22Rv1 (cell line): Measurements from ENCODE around the gene EZH2.

Experiments used
- H3K27ac ChIP-seq: fragments of 450-650 bp; 2 replicates; pipeline ENCODE4 v1.5.1; 2017
- CTCF ChIP-seq: fragments of 450-650 bp; IDR thresholded peaks from 2 replicates; pipeline ENCODE4 v1.5.1; 2017; ENCODE audit warnings: mild to moderate bottlenecking
- ZFX ChIP-seq: fragments of 450-650 bp; IDR thresholded peaks from 2 replicates; pipeline ENCODE4 v1.6.1; 2017; ENCODE audit warnings: antibody characterized with exemption, borderline replicate concordance

EZH2 gene

DNA sequence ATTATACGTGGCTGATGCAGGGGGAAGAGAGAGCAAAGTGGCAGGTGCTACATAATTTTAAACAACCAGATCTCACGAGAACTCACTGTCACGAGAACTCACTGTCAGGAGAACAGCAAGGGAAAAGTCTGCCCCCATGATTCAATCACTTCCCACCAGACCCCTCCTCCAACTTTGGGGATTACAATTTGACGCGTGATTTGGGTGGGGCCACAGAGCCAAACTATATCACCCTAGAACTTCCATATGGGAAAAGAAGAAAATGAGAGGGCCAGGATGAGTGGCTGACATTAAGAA, 15.8 kb downstream of the EZH2 start:
- no peak overlapping the region for H3K27ac ChIP-seq
- TF ChIP-seq CTCF = no peak
- no peak for TF ChIP-seq ZFX

GRCh38 chr7:148867596-148868377, 16.3 kb downstream of the EZH2 start:
- no peak for TF ChIP-seq CTCF
- no peak for TF ChIP-seq ZFX
- H3K27ac ChIP-seq = no peak overlapping the region

GRCh38 chr7:148866362-148866761, 17.7 kb downstream of the EZH2 start:
- TF ChIP-seq CTCF = no peak
- TF ChIP-seq ZFX = no peak
- H3K27ac ChIP-seq = no peak overlapping the region

DNA sequence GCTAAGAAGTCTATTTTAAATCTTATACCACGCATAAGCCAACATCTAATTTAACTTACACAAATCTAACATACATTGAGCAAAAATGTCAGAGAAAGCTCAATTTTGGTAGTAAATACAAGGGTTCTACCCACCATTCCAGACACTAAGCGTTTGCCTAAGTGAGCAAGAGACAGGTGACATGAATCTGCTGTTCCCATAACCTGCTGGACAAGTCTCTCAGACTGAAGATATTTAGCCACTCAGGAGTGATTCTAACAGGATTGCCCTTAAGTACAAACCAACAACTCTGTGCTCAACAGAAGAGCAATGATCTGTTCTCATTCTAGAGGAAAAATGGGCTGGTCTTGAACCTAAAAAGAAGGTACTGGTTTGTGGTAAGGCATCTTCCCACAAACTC, 18.8 kb downstream of the EZH2 start:
- H3K27ac ChIP-seq = 0 out of 2 replicates have a peak overlapping the region, but pooled peaks have one; percentile 7
- TF ChIP-seq ZFX (no peak), CTCF (no peak)

GRCh38 chr7:148863324-148863723, 20.8 kb downstream of the EZH2 start:
- TF ChIP-seq ZFX (no peak), CTCF (no peak)
- no peak overlapping the region for H3K27ac ChIP-seq

- TF ChIP-seq CTCF = no peak
- TF ChIP-seq ZFX = no peak
- H3K27ac ChIP-seq = no peak overlapping the region
Measured at GRCh38 chr7:148862481-148862880, 21.6 kb downstream of the EZH2 start.

- no peak overlapping the region for H3K27ac ChIP-seq
Measured at GRCh38 chr7:148858489-148858888, 25.6 kb downstream of the EZH2 start.

More at GRCh38 chr7:148858489-148858888, 25.6 kb downstream of the EZH2 start:
- TF ChIP-seq CTCF = no peak
- no peak for TF ChIP-seq ZFX
